ENCODE measurements around the gene CSNK1G2. TPM values are rescaled to one million over a fixed set of nuclear protein-coding genes. Genes with fewer than 3 reads are reported as not detected.

CSNK1G2 gene
- total and polyA plus RNA-seq, 2 of the 13 experiments (the other 11 are each of a cell fraction or from before 2014, with no cell fraction given): 53.8 to 72.5 TPM

- TF ChIP-seq CSRNP1 (CRISPR knock-in tag; IDR thresholded peaks at IDR 0.05) (peak; percentile 17; the same call in 1 of the 2 replicates), ZNF550 (CRISPR knock-in tag; IDR thresholded peaks at IDR 0.05; ENCODE audit: borderline replicate concordance) (no peak), CREB3 (CRISPR knock-in tag; IDR thresholded peaks at IDR 0.05) (no peak), BATF2 (CRISPR knock-in tag; IDR thresholded peaks at IDR 0.05) (no peak), KDM4B (CRISPR knock-in tag; IDR thresholded peaks at IDR 0.05) (no peak; the same call in 1 of the 2 replicates), PHF21A (CRISPR knock-in tag; IDR thresholded peaks at IDR 0.05) (peak; percentile 16; the same call in 1 of the 2 replicates), ZMAT5 (CRISPR knock-in tag; IDR thresholded peaks at IDR 0.05; ENCODE audit: borderline replicate concordance, low read depth) (no peak), ESRRA (CRISPR knock-in tag; IDR thresholded peaks at IDR 0.05; ENCODE audit: low read depth) (no peak), SATB2 (CRISPR knock-in tag; IDR thresholded peaks at IDR 0.05) (no peak), ZNF773 (CRISPR knock-in tag; IDR thresholded peaks at IDR 0.05; ENCODE audit: borderline replicate concordance) (0 out of 2 replicates have a peak, but pooled peaks have one; percentile 29), ZNF274 (CRISPR knock-in tag; IDR thresholded peaks at IDR 0.05) (peak; percentile 32; the same call in 1 of the 2 replicates), KAT2B (IDR thresholded peaks at IDR 0.05; ENCODE audit: borderline replicate concordance, low read depth, low read length) (no peak), NR3C1 (CRISPR knock-in tag; IDR thresholded peaks at IDR 0.05) (no peak), ZNF614 (CRISPR knock-in tag; IDR thresholded peaks at IDR 0.05; ENCODE audit: borderline replicate concordance) (peak; percentile 64; the same call in 1 of the 2 replicates), TCF7 (IDR thresholded peaks at IDR 0.05; ENCODE audit: low read depth) (no peak), ZNF121 (CRISPR knock-in tag; IDR thresholded peaks at IDR 0.05) (no peak), CHCHD3 (CRISPR knock-in tag; IDR thresholded peaks at IDR 0.05) (no peak), ZMYM3 (CRISPR knock-in tag; IDR thresholded peaks at IDR 0.05) (peak; percentile 82), NR2F2 (IDR thresholded peaks at IDR 0.05; ENCODE audit: borderline replicate concordance, low read depth) (peak; percentile 36; the same call in 1 of the 2 replicates), ELF3 (CRISPR knock-in tag; IDR thresholded peaks at IDR 0.05) (peak; percentile 51; the same call in 1 of the 2 replicates), NFE2 (CRISPR knock-in tag; IDR thresholded peaks at IDR 0.05) (no peak), STAG1 (CRISPR knock-in tag; IDR thresholded peaks at IDR 0.05) (no peak), ZNF513 (CRISPR knock-in tag; conservative IDR thresholded peaks at IDR 0.05) (no peak), ZBTB25 (CRISPR knock-in tag; IDR thresholded peaks at IDR 0.05) (no peak; the same call in none of the 2 replicates)
Observed at GRCh38 chr19:1905110-1905862, 35.7 kb upstream of the CSNK1G2 start, which contains the start of the genes ADAT3 and SCAMP4 (continued).
